Right renal pelvis (tissue), 4 donors: ENCODE results near the gene ZNF467. TPM values are rescaled to one million over a fixed set of nuclear protein-coding genes. Genes with fewer than 3 reads are reported as not detected.

ENCODE experiments used
- DNase-seq, 4 donors: peaks; one replicate each; pipeline ENCODE4 v3.0.0-alpha.2; 2013; ENCODE audit warnings: low read depth in 4 of 4, low spot score in 3 of 4, missing footprints in 1 of 4
- polyA plus RNA-seq, 4 donors: library from polyadenylated mRNA; unstranded; fragments of 120-200 nt; gene quantifications; one replicate each; pipeline ENCODE4 v1.2.1, GENCODE V29; 2013; ENCODE audit not compliant: insufficient read length in 4 of 4

Gene ZNF467
- polyA plus RNA-seq, 4 donors: 25.5 to 42.4 (median 29.9) TPM

DNA sequence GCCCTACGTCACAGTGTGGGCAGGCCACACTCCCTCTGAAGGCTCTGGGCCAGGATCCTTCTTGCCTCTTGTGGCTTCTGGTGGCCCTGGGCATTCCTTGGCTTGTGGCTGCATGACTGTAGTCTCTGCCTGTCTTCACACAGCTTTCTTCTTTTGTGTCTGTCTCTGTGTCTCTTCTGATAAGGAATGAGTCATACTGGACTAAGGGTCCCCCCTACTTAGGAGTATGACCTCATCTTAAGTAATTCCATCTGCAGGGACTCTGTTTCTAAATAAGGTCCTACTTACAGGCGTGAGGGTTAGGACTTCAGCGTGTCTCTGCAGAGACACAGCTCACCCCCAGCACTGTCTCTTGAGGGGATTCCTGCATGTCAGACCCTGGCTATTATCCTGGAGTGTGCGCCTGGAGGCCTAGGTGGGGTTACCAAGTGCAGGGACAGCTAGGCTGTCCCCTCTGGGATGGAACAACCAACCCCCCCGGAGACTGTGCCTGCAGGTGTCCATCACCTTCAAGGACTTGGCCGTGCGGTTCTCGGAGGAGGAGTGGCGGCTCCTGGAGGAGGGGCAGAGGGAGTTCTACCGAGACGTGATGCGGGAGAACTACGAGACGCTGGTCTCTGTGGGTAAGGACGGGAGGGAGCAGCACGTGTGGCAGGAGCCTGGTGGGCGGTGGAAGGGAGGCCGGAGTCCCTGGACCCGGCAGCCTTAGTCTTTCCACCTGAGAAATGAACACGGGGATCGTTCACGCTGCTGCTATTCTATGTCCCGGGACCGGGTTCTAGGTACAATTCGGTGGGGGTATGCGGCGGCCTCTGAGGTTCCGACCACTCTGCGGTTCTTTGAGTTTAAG lies 54.1 kb downstream of the ZNF467 start:
- no peak for DNase-seq

DNA sequence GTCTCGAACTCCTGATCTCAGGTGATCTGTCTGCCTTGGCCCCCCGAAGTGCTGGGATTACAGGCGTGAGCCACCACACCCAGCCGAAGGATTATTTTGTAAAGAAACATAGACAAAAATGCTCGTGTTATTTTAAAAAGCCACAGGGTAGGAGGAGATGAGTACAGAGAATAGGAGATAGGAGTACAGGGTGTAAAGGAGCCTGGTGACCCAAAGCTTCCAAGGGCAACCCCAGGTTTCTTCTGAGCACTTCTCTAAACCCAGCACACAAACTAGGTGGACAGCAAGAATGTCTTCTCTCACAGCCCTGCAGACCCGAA lies 54.7 kb downstream of the ZNF467 start:
- DNase-seq: no peak

DNA sequence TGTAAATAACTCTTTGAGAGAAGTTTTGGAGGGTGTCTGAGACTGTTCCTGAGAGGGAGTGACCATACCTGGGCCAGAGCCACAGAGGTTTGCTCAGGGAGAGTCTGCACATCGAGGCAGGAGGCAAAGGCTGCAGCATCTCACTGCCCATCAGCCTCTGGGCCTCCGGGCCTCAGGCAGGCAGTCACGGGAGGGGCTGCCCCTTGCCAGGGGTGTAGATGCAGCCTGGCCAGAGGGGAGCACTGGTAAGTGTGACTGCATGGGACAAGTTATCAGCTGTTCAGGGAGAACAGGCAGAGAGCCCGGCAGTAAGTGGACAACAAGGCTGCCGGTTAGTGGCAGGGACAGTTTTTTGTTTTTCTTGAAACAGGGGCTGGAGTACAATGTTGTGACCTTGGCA lies 55.9 kb downstream of the ZNF467 start:
- DNase-seq: no peak

DNA sequence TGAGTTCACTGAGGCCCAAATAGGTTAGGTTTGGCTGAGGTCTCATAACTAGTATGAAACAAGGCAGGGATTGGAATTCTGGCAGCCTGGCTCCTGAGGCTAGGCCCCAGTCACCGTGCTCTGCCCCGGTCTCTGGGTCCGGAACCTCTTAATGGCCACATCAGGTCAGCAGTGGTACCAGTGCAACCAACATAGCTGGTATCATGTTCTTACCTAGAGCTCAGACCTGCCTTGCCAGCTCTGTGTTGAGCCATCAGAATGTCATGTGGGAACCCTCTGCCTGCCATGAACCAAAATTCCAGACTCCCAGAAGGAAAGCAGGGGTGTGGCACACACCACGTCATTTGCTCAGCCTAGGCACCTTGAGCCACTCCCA lies 56.5 kb downstream of the ZNF467 start:
- DNase-seq: no peak

DNA sequence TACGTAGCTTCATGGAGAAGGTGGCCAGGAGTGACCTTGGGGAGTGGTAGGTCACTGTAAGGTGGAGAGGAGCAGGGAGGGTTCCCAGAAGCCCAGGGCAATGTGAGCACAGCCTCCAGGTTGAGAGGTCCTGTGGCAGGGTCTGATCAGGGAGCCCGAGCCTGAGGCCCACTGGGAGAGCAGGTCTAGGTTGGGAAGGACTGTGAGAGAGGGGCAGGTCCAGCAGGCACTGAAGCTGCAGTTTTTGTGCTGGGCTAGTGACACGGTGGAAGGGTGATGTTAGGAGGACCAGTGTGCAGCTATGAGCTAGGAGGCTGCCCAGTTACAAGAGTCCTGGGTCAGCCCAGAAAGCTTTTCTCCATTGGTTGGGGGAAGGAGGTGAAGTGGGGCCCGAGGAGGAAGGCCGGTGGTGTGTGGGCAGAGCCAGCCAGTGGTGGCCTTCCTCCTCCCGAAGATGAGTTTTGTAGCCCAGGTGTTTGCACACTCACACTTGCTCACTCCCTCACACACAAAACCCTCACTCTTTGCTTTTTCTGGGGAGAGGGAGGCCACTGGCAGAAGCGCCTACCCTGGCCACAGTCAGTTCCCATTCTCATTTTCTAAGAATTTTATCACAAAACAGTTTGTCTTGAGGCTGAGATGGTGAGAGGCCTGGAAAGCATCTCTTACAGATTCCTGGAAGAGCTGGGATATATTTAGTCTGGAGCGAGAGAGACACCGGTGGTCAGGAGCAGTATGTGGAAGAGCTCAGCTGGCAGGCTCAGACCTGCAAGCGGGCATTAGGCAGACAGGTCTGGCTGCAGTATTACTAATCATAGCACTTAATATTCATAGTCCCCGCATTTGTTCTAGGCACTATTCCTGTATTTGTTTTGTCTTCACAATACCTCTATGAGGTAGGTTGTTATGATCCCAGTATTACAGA lies 57.1 kb downstream of the ZNF467 start:
- no peak for DNase-seq

DNA sequence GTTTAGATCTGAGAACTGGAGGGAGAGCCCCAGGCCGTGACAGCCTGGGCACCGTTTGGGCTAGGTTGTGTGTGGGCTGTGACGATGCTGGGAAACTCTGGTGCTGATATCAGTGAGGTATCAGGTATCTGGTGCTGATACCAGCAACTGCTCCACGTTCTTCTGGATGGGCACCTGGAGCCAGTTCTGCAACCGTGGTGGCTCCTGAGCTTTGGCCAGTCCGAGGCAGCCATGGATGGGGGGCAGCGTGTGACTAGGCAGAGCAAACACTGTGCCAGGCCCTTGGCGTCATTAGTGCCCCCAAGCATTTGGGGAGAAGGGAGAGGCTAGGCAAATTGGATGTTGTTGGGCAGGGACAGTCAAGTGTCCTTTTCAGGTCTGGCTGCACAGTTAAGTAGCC lies 57.9 kb downstream of the ZNF467 start:
- DNase-seq: no peak

DNA sequence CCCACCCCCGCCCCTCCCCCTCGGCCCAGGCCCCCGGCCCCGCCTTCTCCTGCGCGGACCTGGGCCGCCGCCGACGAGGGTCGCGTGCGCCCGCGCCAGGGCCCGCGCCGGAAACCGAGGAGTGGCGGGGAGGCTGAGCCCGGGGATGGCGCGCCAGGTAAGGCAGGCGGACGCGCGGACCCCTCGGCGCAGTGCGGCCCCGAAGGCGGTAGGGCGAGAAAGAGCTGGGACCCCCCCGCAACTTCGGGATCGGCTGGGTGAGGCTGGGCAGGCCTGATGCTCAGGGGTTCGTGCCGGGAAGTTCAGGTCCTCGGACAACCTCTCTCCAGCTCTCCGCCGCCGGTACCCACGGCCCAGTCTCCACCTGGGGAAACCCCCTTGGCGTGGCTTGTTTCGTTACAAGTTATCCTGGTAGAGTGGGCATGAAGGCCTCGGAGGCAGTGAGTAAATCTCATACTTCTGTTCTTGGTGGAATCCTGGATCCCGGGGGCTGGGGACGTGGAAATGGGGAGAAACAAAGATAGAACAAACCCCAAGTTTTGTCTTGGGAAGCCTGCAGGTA lies 58.4 kb downstream of the ZNF467 start:
- no peak for DNase-seq

Other genes with a start within 250 kb of the ZNF467 start
- gene ZNF862, start 64.8 kb upstream of the ZNF467 start, polyA plus RNA-seq: 10 to 100 TPM; 18.1 to 20.9 (median 19.8) TPM
- 10 to 100 TPM; 22.2 to 35.0 (median 29.1) TPM for gene ATP6V0E2, start 100.4 kb upstream of the ZNF467 start, polyA plus RNA-seq